Stomach (tissue), 9 donors: ENCODE results near the gene CAVIN1. TPM values are rescaled to one million over a fixed set of nuclear protein-coding genes. Genes with fewer than 3 reads are reported as not detected.

Source experiments
- DNase-seq, 2 donors: peaks; one replicate each; pipeline versions ENCODE4 v3.0.0 to v3.0.0-alpha.2; 2013 to 2019
- H3K27ac ChIP-seq, 5 donors: fragments of 200-600 bp in 4 of 5; sonication (generic) in 4 of 5; one replicate each; pipeline ENCODE4 v1.5.1; 2013 to 2019; ENCODE audit warnings: mild to moderate bottlenecking in 1 of 5, moderate library complexity in 1 of 5
- H3K27me3 ChIP-seq, 3 donors: fragments of 200-600 bp; sonication (generic); one replicate each; pipeline ENCODE4 v1.5.1; 2017 to 2019; ENCODE audit warnings: mixed run types in 1 of 3
- H3K36me3 ChIP-seq, 4 donors: fragments of 200-600 bp; sonication (generic); 1 replicate in 3 of 4; 2 replicates in 1 of 4; pipeline ENCODE4 v1.5.1; 2016 to 2019
- H3K4me1 ChIP-seq, 4 donors: fragments of 200-600 bp; sonication (generic); one replicate each; pipeline ENCODE4 v1.5.1; 2016 to 2019
- H3K4me3 ChIP-seq, 4 donors: fragments of 200-600 bp; sonication (generic) in 3 of 4; one replicate each; pipeline ENCODE4 v1.5.1; 2016 to 2019; ENCODE audit warnings: mild to moderate bottlenecking in 1 of 4
- H3K9me3 ChIP-seq, 4 donors: fragments of 200-600 bp; sonication (generic); one replicate each; pipeline ENCODE4 v1.5.1; 2016 to 2019
- EP300 ChIP-seq: sonication (generic); formaldehyde crosslinking; IDR thresholded peaks from one replicate; pipeline ENCODE4 v1.6.1; 2017; ENCODE audit warnings: antibody characterized with exemption
- POLR2A ChIP-seq, 4 donors: fragments of 450-650 bp; IDR thresholded peaks; one replicate each; pipeline ENCODE4 v1.6.1; 2016; ENCODE audit warnings: antibody characterized with exemption in 4 of 4, control low read depth in 2 of 4, mild to moderate bottlenecking in 1 of 4, moderate library complexity in 1 of 4
- POLR2AphosphoS5 ChIP-seq, 3 donors: sonication (generic); formaldehyde crosslinking; IDR thresholded peaks; one replicate each; pipeline ENCODE4 v1.6.1; 2016; ENCODE audit warnings: antibody characterized with exemption in 3 of 3
- WGBS, 5 donors: extraction: QIAGEN DNeasy Blood & Tissue Kit in 3 of 5; methylation state at CpG; one replicate each; pipeline versions ENCODE4 v1.1.5 to v1.1.7; 2013 to 2018; 5-methylcytosine and 5-hydroxymethylcytosine counted together
- intact Hi-C: fragments of 100-400 bp; cut with DNase I; formaldehyde crosslinking; loops from one replicate; pipeline ENCODE4 v1.15.1; 2023; ENCODE audit warnings: low total_unique reads
- polyA plus RNA-seq, 3 donors: library from polyadenylated mRNA; stranded (reverse); fragments of 200-250 nt; gene quantifications; one replicate each; pipeline ENCODE4 v1.2.3, GENCODE V29; 2013
- total RNA-seq, 5 donors: library from RNA; depleted of rRNA; stranded (reverse); fragments of >200 nt; gene quantifications; one replicate each; pipeline versions ENCODE4 v1.1.0 to v1.2.3, GENCODE V29; 2014 to 2016
- TF ChIP-seq, protein P1 (sequence below), 7 experiments: fragments of 450-650 bp in 4 of 7; fragments of 200-600 bp in 3 of 7; sonication (generic) in 3 of 7; IDR thresholded peaks; one replicate each; pipeline ENCODE4 v1.5.1; 2016 to 2019; ENCODE audit warnings: antibody characterized with exemption in 7 of 7, control low read depth in 2 of 7, mild to moderate bottlenecking in 1 of 7
- donor health status: healthy with polysubstance abuse.
- donor health status: Bipolar disorder and iron deficiency.
- donor health status: healthy.

CAVIN1 gene
- total and polyA plus RNA-seq, 8 donors: 61.2 to 244 (median 102) TPM

GRCh38 chr17:42431758-42432161, 8.7 kb upstream of the CAVIN1 start:
- TF ChIP-seq POLR2A (IDR thresholded peaks at IDR 0.05): no peak
- TF ChIP-seq EP300: no peak
- TF ChIP-seq, protein P1, sequence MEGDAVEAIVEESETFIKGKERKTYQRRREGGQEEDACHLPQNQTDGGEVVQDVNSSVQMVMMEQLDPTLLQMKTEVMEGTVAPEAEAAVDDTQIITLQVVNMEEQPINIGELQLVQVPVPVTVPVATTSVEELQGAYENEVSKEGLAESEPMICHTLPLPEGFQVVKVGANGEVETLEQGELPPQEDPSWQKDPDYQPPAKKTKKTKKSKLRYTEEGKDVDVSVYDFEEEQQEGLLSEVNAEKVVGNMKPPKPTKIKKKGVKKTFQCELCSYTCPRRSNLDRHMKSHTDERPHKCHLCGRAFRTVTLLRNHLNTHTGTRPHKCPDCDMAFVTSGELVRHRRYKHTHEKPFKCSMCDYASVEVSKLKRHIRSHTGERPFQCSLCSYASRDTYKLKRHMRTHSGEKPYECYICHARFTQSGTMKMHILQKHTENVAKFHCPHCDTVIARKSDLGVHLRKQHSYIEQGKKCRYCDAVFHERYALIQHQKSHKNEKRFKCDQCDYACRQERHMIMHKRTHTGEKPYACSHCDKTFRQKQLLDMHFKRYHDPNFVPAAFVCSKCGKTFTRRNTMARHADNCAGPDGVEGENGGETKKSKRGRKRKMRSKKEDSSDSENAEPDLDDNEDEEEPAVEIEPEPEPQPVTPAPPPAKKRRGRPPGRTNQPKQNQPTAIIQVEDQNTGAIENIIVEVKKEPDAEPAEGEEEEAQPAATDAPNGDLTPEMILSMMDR (IDR thresholded peaks at IDR 0.05): no peak
- no peak for TF ChIP-seq POLR2AphosphoS5 (IDR thresholded peaks at IDR 0.05)
- DNase-seq: no peak
- intact Hi-C loops: no loop called here
- Histone ChIP-seq H3K4me3 (no peak overlapping the region), H3K27me3 (no peaks in the 10 kb centered on the region), H3K4me1 (peaks cover 0 to 23% (median 9%) of the 10 kb centered on the region in 4 donors), H3K9me3 (no peaks in the 10 kb centered on the region), H3K36me3 (no peaks in the 10 kb centered on the region), H3K27ac (no peak overlapping the region)
- WGBS, 5 donors: 39 to 49% (median 40%) methylated on average over 3 of the region's 3 CpGs

- intact Hi-C loops: loop anchor here (5.0 kb wide), 1 partner anchor 97 kb away; no protein-coding TSS in a partner anchor
- H3K9me3 ChIP-seq: no peaks in the 10 kb centered on the region
- H3K4me1 ChIP-seq: peaks cover 0 to 19% (median 8%) of the 10 kb centered on the region in 4 donors
- DNase-seq: no peak
- TF ChIP-seq, protein P1 (IDR thresholded peaks at IDR 0.05): no peak
- TF ChIP-seq POLR2AphosphoS5 (IDR thresholded peaks at IDR 0.05) (no peak), EP300 (no peak), POLR2A (IDR thresholded peaks at IDR 0.05) (no peak)
- no peaks in the 10 kb centered on the region for H3K27me3 ChIP-seq
- H3K4me3 ChIP-seq: no peak overlapping the region
- H3K27ac ChIP-seq: no peak overlapping the region
- H3K36me3 ChIP-seq: no peaks in the 10 kb centered on the region
- WGBS, 5 donors: 57 to 74% (median 66%) methylated on average over 3 of the region's 3 CpGs
Observed at GRCh38 chr17:42429726-42430447, 6.8 kb upstream of the CAVIN1 start.

DNA sequence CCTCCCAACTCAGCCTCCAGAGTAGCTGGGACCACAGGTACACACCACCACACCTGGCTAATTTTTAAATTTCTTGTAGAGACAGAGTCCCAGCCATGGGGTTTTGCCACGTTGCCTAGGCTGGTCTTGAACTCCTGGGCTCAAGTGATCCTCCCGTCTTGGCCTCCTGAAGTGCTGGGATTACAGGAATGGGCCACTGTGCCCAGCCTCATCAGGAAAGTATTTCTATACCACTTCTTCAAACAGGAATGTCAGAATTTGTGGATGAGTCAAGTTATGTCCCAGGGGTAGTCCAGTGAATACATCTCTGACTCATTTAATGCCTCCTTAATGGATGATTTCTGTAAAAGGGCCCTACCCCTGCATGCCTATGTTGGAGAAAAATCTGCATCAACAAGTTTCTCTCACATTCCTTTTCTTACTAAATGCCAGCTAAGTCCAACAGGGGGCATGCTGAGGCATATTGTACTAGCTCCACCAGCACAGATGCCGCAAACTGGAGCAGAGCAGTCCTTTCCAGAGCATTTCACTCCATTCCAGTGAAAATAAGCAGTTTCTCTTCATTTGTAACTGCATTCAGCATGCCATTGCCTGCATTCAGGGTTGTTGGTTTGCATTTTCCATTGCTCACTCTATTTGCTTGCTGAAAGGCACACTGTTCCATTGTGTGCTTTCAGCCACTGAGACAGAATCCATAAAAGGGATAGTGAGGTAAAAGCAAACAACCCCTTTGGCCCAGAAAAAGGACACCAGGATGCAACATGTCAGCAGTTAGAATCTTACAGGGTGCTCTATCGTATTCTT, 5.3 kb upstream of the CAVIN1 start:
- peak; percentile 66 to 91 for DNase-seq
- no peaks in the 10 kb centered on the region for H3K36me3 ChIP-seq
- no peaks in the 10 kb centered on the region for H3K9me3 ChIP-seq
- H3K27me3 ChIP-seq: peaks cover 0 to 7% (median 0%) of the 10 kb centered on the region in 3 donors
- intact Hi-C loops: loop anchor here (5.0 kb wide), 1 partner anchor 99 kb away; no protein-coding TSS in a partner anchor
- TF ChIP-seq EP300 (no peak), POLR2AphosphoS5 (IDR thresholded peaks at IDR 0.05) (peak in 1 of 3 donors; percentile 51), POLR2A (IDR thresholded peaks at IDR 0.05) (no peak)
- TF ChIP-seq, protein P1 (IDR thresholded peaks at IDR 0.05): peak in 5 of 7 experiments; percentile 62 to 81 (median 67)
- peak overlapping the region in 1 of 5 donors; percentile 33 for H3K27ac ChIP-seq
- WGBS, 5 donors: 33 to 40% (median 35%) methylated on average over 4 of the region's 4 CpGs
- H3K4me3 ChIP-seq: no peak overlapping the region
- H3K4me1 ChIP-seq: peaks cover 6 to 28% (median 15%) of the 10 kb centered on the region in 4 donors

DNA sequence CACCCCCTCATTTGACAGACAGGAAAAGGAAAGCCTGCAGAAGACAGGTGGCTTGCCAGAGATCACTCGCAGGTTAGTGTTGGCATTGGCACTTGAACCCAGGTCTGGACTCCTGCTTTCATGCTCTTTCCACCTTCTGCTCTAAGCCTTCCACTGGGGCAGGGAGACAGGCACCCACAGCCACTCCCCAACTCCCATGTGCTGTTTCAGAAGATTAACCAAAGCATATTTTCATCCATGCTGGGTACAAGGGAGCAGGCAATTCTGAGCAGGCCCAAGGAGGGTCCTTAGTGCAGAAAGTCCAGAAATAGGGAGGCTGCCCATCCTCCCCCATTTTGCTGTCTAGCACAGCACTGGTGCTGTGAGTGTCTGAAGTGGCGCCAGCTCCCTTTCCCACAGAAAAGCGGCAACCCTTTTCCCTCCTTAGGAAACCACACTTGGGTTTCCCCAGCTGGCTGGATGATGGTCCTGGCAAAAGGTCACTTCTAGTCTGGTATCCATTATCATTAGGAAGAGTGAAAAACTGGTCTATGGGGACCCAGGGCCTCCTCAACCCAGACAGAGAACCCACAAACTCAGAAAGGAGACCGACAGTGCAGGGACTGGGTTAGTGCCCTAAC, 2.0 kb upstream of the CAVIN1 start:
- TF ChIP-seq POLR2AphosphoS5 (IDR thresholded peaks at IDR 0.05) (no peak), POLR2A (IDR thresholded peaks at IDR 0.05) (no peak), EP300 (no peak)
- TF ChIP-seq, protein P1 (IDR thresholded peaks at IDR 0.05): no peak
- DNase-seq: no peak
- H3K4me1 ChIP-seq: peaks cover 16 to 53% (median 37%) of the 10 kb centered on the region in 4 donors
- H3K27me3 ChIP-seq: peaks cover 0 to 29% (median 20%) of the 10 kb centered on the region in 3 donors
- H3K9me3 ChIP-seq: no peaks in the 10 kb centered on the region
- H3K36me3 ChIP-seq: no peaks in the 10 kb centered on the region
- intact Hi-C loops: loop anchor here (5.0 kb wide), 1 partner anchor 102 kb away; no protein-coding TSS in a partner anchor
- no peak overlapping the region for H3K4me3 ChIP-seq
- WGBS, 5 donors: 70 to 88% (median 85%) methylated on average over 4 of the region's 4 CpGs
- peak overlapping the region in 3 of 5 donors; percentile 9 to 92 (median 38) for H3K27ac ChIP-seq
